ENCODE data around the gene PROCR. TPM values are rescaled to one million over a fixed set of nuclear protein-coding genes. Genes with fewer than 3 reads are reported as not detected.
"Not testable (repeated sequence)": the region's sequence is repeated elsewhere in the genome, so short reads cannot be mapped to it uniquely, and the experiment has no call there.

The PROCR gene
- total and polyA plus RNA-seq, 4 donors: 45.0 to 128 (median 78.2) TPM

DNA sequence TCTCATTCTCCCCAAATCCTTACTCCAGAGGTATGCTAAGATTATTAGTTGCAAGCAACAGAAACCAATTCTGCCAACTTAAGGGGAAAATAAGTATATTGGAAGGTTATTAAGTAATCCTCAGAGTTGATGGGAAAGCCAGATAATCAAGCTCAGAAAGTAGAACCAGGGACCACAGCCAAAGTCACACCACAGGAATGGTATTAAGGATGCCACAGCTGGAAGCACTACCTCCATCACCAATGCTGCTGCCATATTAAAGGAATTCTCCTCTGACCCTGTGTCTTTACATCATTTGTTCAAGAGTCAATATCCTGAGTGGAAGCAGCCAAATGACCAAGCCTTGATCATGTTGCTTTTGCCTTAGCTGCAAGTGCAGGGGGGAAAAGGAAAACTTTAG, 9.9 kb downstream of the PROCR start:
- no peak for DNase-seq
- intact Hi-C loops (cut with DNase I): no loop called here
- H3K27ac ChIP-seq (ENCODE audit: low read depth in 1 of 2, low read length in 2 of 2): no peak overlapping the region
- H3K4me1 ChIP-seq (ENCODE audit: control insufficient read depth in 1 of 2, insufficient read depth in 2 of 2, low read length in 2 of 2): no peaks in the 10 kb centered on the region
- no peak for ATAC-seq (ENCODE audit: low FRiP score)
- H3K9me3 ChIP-seq (ENCODE audit: control insufficient read depth, low read length): no peaks in the 10 kb centered on the region
- H3K4me3 ChIP-seq (ENCODE audit: low read length in 2 of 2): no peak overlapping the region
- H3K36me3 ChIP-seq (ENCODE audit: control insufficient read depth in 1 of 2, insufficient read depth in 2 of 2, low read length in 1 of 2): peaks cover 0 to 3% of the 10 kb centered on the region in 2 donors
- H3K27me3 ChIP-seq (ENCODE audit: control insufficient read depth in 1 of 2, insufficient read depth in 2 of 2, low read length in 1 of 2): no peaks in the 10 kb centered on the region

DNA sequence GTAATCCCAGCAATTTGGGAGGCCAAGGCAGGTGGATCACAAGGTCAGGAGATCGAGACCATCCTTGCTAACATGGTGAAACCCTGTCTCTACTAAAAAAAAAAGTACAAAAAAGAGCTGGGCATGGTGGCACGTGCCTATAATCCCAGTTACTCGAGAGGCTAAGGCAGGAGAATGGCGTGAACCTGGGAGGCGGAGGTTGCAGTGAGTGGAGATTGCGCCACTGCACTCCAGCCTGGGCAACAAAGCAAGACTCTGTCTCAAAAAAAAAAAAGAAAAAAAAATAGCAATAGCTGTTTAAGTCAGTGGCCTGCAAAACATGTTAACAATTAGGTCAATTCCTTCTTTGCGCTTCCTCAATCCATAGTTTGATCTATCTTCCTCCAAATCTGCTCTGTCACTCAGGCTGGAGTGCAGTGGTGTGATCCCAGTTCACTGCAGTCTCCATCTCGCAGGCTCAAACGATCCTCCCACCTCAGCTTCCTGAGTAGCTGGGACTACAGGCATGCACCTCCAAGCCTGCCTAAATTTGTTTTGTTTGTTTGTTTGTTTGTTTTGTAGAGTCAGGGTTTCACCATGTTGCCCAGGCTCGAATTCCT, 14.9 kb downstream of the PROCR start:
- H3K4me1 ChIP-seq (ENCODE audit: control insufficient read depth in 1 of 2, insufficient read depth in 2 of 2, low read length in 2 of 2); H3K27ac ChIP-seq (ENCODE audit: low read depth in 1 of 2, low read length in 2 of 2); H3K4me3 ChIP-seq (ENCODE audit: low read length in 2 of 2); intact Hi-C loops (cut with DNase I); ATAC-seq (ENCODE audit: low FRiP score); H3K27me3 ChIP-seq (ENCODE audit: control insufficient read depth in 1 of 2, insufficient read depth in 2 of 2, low read length in 1 of 2); H3K9me3 ChIP-seq (ENCODE audit: control insufficient read depth, low read length); DNase-seq; H3K36me3 ChIP-seq (ENCODE audit: control insufficient read depth in 1 of 2, insufficient read depth in 2 of 2, low read length in 1 of 2): not testable (repeated sequence)
- 89 to 92% methylated on average over 10 of the region's 10 CpGs for WGBS, 2 donors

DNA sequence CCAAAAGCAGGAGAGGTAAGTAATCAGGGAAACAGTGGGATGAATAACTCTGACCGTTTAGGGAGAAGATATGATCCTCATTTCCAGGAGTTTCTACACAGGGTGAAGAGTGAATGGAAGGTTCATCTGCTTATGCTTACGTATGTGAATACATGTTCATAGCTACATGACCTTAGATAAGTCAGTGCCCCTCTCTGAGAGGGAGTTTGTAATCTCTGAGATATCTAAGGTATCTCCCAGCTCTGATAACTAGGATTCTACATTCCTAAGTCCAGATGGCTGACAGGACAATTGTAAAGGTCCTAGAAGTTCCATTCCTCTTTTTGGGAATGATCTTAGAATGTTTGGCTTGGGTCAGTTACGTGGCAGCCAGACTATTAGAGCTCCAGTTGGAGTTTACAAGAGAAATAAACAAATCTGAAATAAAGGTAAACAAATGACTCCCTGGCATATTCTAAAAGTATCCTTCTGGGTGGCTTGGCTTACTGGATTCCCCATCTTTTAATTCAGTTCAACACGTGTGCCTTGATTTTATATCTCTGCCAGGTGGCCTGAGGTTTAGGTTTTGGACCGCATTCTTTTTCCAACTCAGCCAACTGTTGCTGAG, 15.8 kb downstream of the PROCR start:
- Histone ChIP-seq H3K4me3 (ENCODE audit: low read length in 2 of 2) (no peak overlapping the region), H3K27ac (ENCODE audit: low read depth in 1 of 2, low read length in 2 of 2) (no peak overlapping the region), H3K4me1 (ENCODE audit: control insufficient read depth in 1 of 2, insufficient read depth in 2 of 2, low read length in 2 of 2) (no peaks in the 10 kb centered on the region), H3K27me3 (ENCODE audit: control insufficient read depth in 1 of 2, insufficient read depth in 2 of 2, low read length in 1 of 2) (no peaks in the 10 kb centered on the region), H3K36me3 (ENCODE audit: control insufficient read depth in 1 of 2, insufficient read depth in 2 of 2, low read length in 1 of 2) (no peaks in the 10 kb centered on the region), H3K9me3 (ENCODE audit: control insufficient read depth, low read length) (no peaks in the 10 kb centered on the region)
- WGBS, 2 donors: 68 to 74% methylated on average over 5 of the region's 5 CpGs
- no peak for DNase-seq
- intact Hi-C loops (cut with DNase I): no loop called here
- ATAC-seq (ENCODE audit: low FRiP score): no peak

DNA sequence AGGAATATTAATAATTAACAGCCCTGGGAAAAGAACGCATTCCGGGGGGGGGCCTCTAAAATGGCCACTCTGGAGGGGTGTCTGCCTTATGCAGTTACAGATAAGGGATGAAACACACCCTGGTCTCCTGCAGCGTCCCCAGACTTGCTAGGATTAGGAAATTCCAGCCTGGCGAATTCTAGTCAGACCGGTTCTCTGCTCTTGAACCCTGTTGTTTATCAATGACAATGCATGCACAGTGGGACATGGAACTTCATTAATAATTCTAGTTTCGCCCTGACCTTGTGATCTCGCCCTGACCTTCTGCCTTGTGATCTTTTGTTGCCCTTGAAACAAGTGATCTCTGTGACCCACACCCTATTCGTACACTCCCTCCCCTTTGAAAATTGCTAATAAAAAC, 17.4 kb downstream of the PROCR start:
- 83 to 89% methylated on average over 8 of the region's 8 CpGs for WGBS, 2 donors
- H3K9me3 ChIP-seq (ENCODE audit: control insufficient read depth, low read length); H3K27ac ChIP-seq (ENCODE audit: low read depth in 1 of 2, low read length in 2 of 2); H3K27me3 ChIP-seq (ENCODE audit: control insufficient read depth in 1 of 2, insufficient read depth in 2 of 2, low read length in 1 of 2); H3K36me3 ChIP-seq (ENCODE audit: control insufficient read depth in 1 of 2, insufficient read depth in 2 of 2, low read length in 1 of 2); ATAC-seq (ENCODE audit: low FRiP score); H3K4me1 ChIP-seq (ENCODE audit: control insufficient read depth in 1 of 2, insufficient read depth in 2 of 2, low read length in 2 of 2); DNase-seq; H3K4me3 ChIP-seq (ENCODE audit: low read length in 2 of 2); intact Hi-C loops (cut with DNase I): not testable (repeated sequence)

DNA sequence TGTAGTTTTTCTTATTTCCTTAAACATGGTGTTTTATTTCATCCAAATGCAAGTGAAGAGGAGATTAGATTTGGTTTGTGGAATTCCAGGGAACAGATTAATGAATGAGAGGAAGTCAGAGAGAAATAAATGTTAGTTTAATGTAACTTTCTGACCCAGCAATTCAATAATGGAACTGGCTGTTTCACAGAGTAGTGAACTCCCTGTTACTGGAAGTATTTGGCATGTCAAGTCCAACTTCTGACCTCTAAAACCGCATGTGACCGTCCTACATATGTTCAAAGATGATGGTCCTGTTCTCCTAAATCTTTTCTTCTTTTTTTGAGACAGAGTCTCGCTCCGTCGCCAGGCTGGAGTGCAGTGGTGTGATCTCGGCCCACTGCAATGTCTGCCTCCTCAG, 18.7 kb downstream of the PROCR start:
- H3K36me3 ChIP-seq (ENCODE audit: control insufficient read depth in 1 of 2, insufficient read depth in 2 of 2, low read length in 1 of 2): no peaks in the 10 kb centered on the region
- H3K9me3 ChIP-seq (ENCODE audit: control insufficient read depth, low read length): no peaks in the 10 kb centered on the region
- DNase-seq (no peak), ATAC-seq (ENCODE audit: low FRiP score) (no peak)
- intact Hi-C loops (cut with DNase I): no loop called here
- no peaks in the 10 kb centered on the region for H3K27me3 ChIP-seq (ENCODE audit: control insufficient read depth in 1 of 2, insufficient read depth in 2 of 2, low read length in 1 of 2)
- WGBS, 2 donors: 93% methylated on average over 6 of the region's 6 CpGs
- H3K27ac ChIP-seq (ENCODE audit: low read depth in 1 of 2, low read length in 2 of 2): no peak overlapping the region
- H3K4me3 ChIP-seq (ENCODE audit: low read length in 2 of 2): no peak overlapping the region
- no peaks in the 10 kb centered on the region for H3K4me1 ChIP-seq (ENCODE audit: control insufficient read depth in 1 of 2, insufficient read depth in 2 of 2, low read length in 2 of 2)

DNA sequence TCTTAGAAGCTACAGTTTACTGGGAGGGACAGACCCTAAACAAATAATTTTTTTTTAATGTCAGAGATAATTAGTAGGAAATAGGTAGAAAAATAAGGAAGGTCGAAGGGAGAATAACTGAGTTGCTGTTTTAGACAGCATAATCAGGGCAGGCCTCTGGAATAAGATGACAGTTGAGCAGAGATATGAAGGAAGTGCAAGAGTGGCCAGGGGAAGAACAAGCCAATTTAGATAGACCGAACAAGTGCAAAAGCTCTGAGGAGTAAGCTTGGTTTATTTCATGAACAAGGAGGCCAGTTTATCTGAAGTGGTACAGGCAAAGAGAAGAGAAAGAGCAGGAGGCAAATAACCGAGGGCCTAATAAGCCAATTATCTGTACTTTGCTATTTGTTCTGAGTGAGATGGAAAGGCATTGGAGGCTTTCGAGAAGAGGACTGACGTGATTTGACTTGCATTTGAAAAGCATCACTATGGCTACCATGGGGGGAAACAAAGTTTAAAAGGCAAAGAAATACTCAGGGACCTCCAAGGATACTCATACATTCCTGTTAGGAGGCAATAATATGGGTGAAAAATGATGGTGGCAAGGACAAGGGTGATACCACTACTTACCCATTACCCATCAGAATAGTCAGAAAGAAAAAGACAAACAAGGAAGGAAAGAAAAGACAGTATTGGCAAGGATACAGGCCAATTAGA, 19.7 kb downstream of the PROCR start:
- H3K27ac ChIP-seq (ENCODE audit: low read depth in 1 of 2, low read length in 2 of 2): no peak overlapping the region
- H3K27me3 ChIP-seq (ENCODE audit: control insufficient read depth in 1 of 2, insufficient read depth in 2 of 2, low read length in 1 of 2): no peaks in the 10 kb centered on the region
- no peaks in the 10 kb centered on the region for H3K36me3 ChIP-seq (ENCODE audit: control insufficient read depth in 1 of 2, insufficient read depth in 2 of 2, low read length in 1 of 2)
- H3K4me1 ChIP-seq (ENCODE audit: control insufficient read depth in 1 of 2, insufficient read depth in 2 of 2, low read length in 2 of 2): no peaks in the 10 kb centered on the region
- intact Hi-C loops (cut with DNase I): no loop called here
- WGBS, 2 donors: 88 to 92% methylated on average over 5 of the region's 5 CpGs
- DNase-seq: no peak
- no peak for ATAC-seq (ENCODE audit: low FRiP score)
- H3K9me3 ChIP-seq (ENCODE audit: control insufficient read depth, low read length): no peaks in the 10 kb centered on the region
- no peak overlapping the region for H3K4me3 ChIP-seq (ENCODE audit: low read length in 2 of 2)

DNA sequence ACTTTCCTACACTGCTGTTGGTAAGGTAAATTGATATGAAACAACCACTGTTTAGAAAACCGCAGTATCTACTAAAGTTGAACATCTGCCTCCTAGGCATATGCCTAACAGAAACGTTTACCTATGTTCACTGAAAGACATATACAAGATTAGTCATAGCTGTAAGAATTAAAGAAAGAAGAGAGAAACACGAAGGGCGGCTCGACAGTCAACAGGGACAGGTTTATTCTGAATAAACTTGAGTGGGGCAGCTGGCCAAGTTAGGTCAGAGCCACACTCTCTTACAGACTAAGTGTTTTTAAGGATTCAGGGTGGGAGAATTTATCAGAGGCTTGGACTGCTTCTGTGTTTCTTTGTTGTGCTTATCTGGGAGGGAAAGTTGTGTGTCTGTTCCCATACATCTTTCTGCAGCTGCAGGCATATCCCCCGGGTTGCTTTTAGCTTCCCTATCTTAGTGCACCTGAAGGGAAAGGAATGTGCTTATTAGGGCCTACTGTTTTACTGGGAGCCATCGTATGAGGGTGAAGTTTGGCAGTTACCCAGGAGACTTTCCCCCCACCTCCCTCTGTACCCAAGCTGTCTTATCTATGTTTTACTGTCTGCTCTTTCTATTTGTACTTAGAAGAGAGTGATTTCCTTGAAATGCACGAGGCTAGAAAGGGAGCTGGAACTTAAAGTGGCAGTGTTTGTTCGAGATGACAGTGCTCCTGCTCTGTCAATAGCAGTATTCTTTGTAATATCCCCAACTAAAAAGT, 20.4 kb downstream of the PROCR start:
- ATAC-seq (ENCODE audit: low FRiP score): no peak

DNA sequence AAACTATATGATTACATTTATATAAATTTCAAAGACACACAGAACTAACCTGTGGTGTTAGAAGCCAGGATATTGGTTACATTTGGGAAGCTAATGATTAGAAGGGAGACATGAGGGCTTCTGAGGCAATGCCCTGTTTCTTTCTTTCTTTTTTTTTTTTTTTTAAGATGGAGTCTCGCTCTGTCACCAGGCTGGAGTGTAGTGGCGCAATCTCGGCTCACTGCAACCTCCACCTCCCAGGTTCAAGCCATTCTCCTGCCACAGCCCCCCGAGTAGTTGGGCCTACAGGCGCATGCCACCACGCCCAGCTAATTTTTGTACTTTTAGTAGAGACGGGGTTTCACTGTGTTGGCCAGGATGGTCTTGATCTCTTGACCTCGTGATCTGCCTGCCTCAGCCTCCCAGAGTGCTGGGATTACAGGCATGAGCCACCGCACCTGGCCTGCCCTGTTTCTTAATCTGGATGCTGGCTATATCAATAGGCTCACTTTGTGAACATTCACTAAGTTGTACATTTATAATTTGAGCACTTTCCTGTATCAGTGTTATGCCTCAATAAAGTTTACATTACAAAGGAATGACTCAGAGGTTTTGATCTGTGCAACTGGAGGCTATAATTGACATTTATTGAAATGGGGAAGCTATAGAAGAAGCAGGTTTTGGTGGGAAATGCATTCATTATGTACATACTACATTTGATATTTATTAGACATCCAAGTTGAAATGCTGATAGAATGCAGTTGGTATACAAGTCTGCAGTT, 21.3 kb downstream of the PROCR start:
- WGBS, 2 donors: 93 to 98% methylated on average over 9 of the region's 9 CpGs
- H3K4me3 ChIP-seq (ENCODE audit: low read length in 2 of 2); ATAC-seq (ENCODE audit: low FRiP score); H3K27ac ChIP-seq (ENCODE audit: low read depth in 1 of 2, low read length in 2 of 2); H3K36me3 ChIP-seq (ENCODE audit: control insufficient read depth in 1 of 2, insufficient read depth in 2 of 2, low read length in 1 of 2); DNase-seq; intact Hi-C loops (cut with DNase I); H3K27me3 ChIP-seq (ENCODE audit: control insufficient read depth in 1 of 2, insufficient read depth in 2 of 2, low read length in 1 of 2); H3K4me1 ChIP-seq (ENCODE audit: control insufficient read depth in 1 of 2, insufficient read depth in 2 of 2, low read length in 2 of 2); H3K9me3 ChIP-seq (ENCODE audit: control insufficient read depth, low read length): not testable (repeated sequence)

More for the DNA sequence above, 20.4 kb downstream of the PROCR start:
- no peaks in the 10 kb centered on the region for H3K36me3 ChIP-seq (ENCODE audit: control insufficient read depth in 1 of 2, insufficient read depth in 2 of 2, low read length in 1 of 2)
- WGBS, 2 donors: 66 to 68% methylated on average over 9 of the region's 9 CpGs
- no peaks in the 10 kb centered on the region for H3K9me3 ChIP-seq (ENCODE audit: control insufficient read depth, low read length)
- no peak overlapping the region for H3K4me3 ChIP-seq (ENCODE audit: low read length in 2 of 2)
- H3K27me3 ChIP-seq (ENCODE audit: control insufficient read depth in 1 of 2, insufficient read depth in 2 of 2, low read length in 1 of 2): no peaks in the 10 kb centered on the region
- intact Hi-C loops (cut with DNase I): no loop called here
- H3K27ac ChIP-seq (ENCODE audit: low read depth in 1 of 2, low read length in 2 of 2): no peak overlapping the region
- no peak for DNase-seq
- no peaks in the 10 kb centered on the region for H3K4me1 ChIP-seq (ENCODE audit: control insufficient read depth in 1 of 2, insufficient read depth in 2 of 2, low read length in 2 of 2)
